ENCODE data around the gene SMCR8. TPM values are rescaled to one million over a fixed set of nuclear protein-coding genes. Genes with fewer than 3 reads are reported as not detected.
"Not testable (repeated sequence)": the region's sequence is repeated elsewhere in the genome, so short reads cannot be mapped to it uniquely, and the experiment has no call there.

SMCR8 gene
- polyA plus RNA-seq, 1 of the 3 experiments (the other 2 are of a cell fraction) = 5.6 TPM

- peaks cover 53 to 55% of the 10 kb centered on the region in 2 experiments for H3K36me3 ChIP-seq (replicated peaks in 1 of 2; ENCODE audit: control insufficient read depth in 1 of 2, insufficient read depth in 2 of 2, low read length in 1 of 2)
- TF ChIP-seq CTCF (IDR thresholded peaks at IDR 0.05) (no peak), RFX5 (IDR thresholded peaks at IDR 0.05; ENCODE audit: low read length) (no peak), FOSL2 (IDR thresholded peaks at IDR 0.05; ENCODE audit: borderline replicate concordance, low read depth) (no peak), NRF1 (IDR thresholded peaks at IDR 0.05; ENCODE audit: low read depth, low read length) (no peak), RAD21 (IDR thresholded peaks at IDR 0.05; ENCODE audit: low read length) (no peak), MEF2A (IDR thresholded peaks at IDR 0.05; ENCODE audit: borderline replicate concordance, low read depth) (no peak)
- no peak overlapping the region for H2AFZ ChIP-seq (ENCODE audit: low read depth)
- no peaks in the 10 kb centered on the region for H3F3A ChIP-seq (replicated peaks; ENCODE audit: insufficient read depth)
- ChIA-PET CTCF (interaction anchor here (0.9 kb wide), 1 partner anchor 35 kb away, joined by 3 read pairs; no protein-coding TSS in a partner anchor), POLR2A (no interaction called here)
- H3K9me2 ChIP-seq = no peaks in the 10 kb centered on the region
- no peaks in the 10 kb centered on the region for H3K27me3 ChIP-seq (ENCODE audit: insufficient read depth)
- 93% methylated on average over 10 of the region's 11 CpGs for WGBS (ENCODE audit: low lambda C conversion rate)
- no peaks in the 10 kb centered on the region for H4K20me1 ChIP-seq (ENCODE audit: insufficient read depth)
- no peak overlapping the region for H3K27ac ChIP-seq (ENCODE audit: low read depth in 2 of 2, low read length in 1 of 2)
- DNase-seq = no peak
- no peaks in the 10 kb centered on the region for H3K79me2 ChIP-seq (ENCODE audit: insufficient read depth)
- H3K4me2 ChIP-seq = no peak overlapping the region
- no peaks in the 10 kb centered on the region for H3K4me1 ChIP-seq (ENCODE audit: control insufficient read depth in 1 of 2, insufficient read depth in 2 of 2, low read depth in 1 of 2, low read length in 1 of 2)
- no peak overlapping the region for H3K9ac ChIP-seq
- no peaks in the 10 kb centered on the region for H3K9me3 ChIP-seq
- no peak overlapping the region for H3K4me3 ChIP-seq (ENCODE audit: low read depth in 2 of 2, low read length in 1 of 2)
Observed at GRCh38 chr17:18285296-18285695, 29.8 kb upstream of the SMCR8 start.

GRCh38 chr17:18291718-18292540, 23.2 kb upstream of the SMCR8 start:
- Histone ChIP-seq H4K20me1 (ENCODE audit: insufficient read depth) (no peaks in the 10 kb centered on the region), H3F3A (replicated peaks; ENCODE audit: insufficient read depth) (no peaks in the 10 kb centered on the region), H2AFZ (ENCODE audit: low read depth) (no peak overlapping the region), H3K27me3 (ENCODE audit: insufficient read depth) (no peaks in the 10 kb centered on the region), H3K4me3 (ENCODE audit: low read depth in 2 of 2, low read length in 1 of 2) (no peak overlapping the region), H3K4me1 (ENCODE audit: control insufficient read depth in 1 of 2, insufficient read depth in 2 of 2, low read depth in 1 of 2, low read length in 1 of 2) (no peaks in the 10 kb centered on the region), H3K9me3 (no peaks in the 10 kb centered on the region), H3K9me2 (no peaks in the 10 kb centered on the region), H3K79me2 (ENCODE audit: insufficient read depth) (no peaks in the 10 kb centered on the region), H3K9ac (no peak overlapping the region), H3K27ac (ENCODE audit: low read depth in 2 of 2, low read length in 1 of 2) (no peak overlapping the region), H3K36me3 (replicated peaks in 1 of 2; ENCODE audit: control insufficient read depth in 1 of 2, insufficient read depth in 2 of 2, low read length in 1 of 2) (peaks cover 22 to 47% of the 10 kb centered on the region in 2 experiments), H3K4me2 (no peak overlapping the region)
- 94% methylated on average over 15 of the region's 15 CpGs for WGBS (ENCODE audit: low lambda C conversion rate)
- DNase-seq = no peak
- CTCF ChIA-PET = interaction anchor here (0.7 kb wide), 2 partner anchors 15 to 22 kb away, joined by 3 read pairs; no protein-coding TSS in a partner anchor
- no peak for TF ChIP-seq SIN3A (IDR thresholded peaks at IDR 0.05; ENCODE audit: borderline replicate concordance, low read depth, low read length)
- TF ChIP-seq MEF2A (IDR thresholded peaks at IDR 0.05; ENCODE audit: borderline replicate concordance, low read depth) = no peak
- TF ChIP-seq MAX (IDR thresholded peaks at IDR 0.05; ENCODE audit: low read depth) = no peak
- no peak for TF ChIP-seq FOSL2 (IDR thresholded peaks at IDR 0.05; ENCODE audit: borderline replicate concordance, low read depth)
- no peak for TF ChIP-seq USF2 (IDR thresholded peaks at IDR 0.05; ENCODE audit: borderline replicate concordance, low read depth, low read length)
- no peak for TF ChIP-seq IRF3 (IDR thresholded peaks at IDR 0.05; ENCODE audit: low read depth, low read length)
- POLR2A ChIA-PET = no interaction called here

- H3K4me1 ChIP-seq (ENCODE audit: control insufficient read depth in 1 of 2, insufficient read depth in 2 of 2, low read depth in 1 of 2, low read length in 1 of 2); DNase-seq; H3F3A ChIP-seq (replicated peaks; ENCODE audit: insufficient read depth); H3K4me2 ChIP-seq; H3K9me2 ChIP-seq; H3K27me3 ChIP-seq (ENCODE audit: insufficient read depth); H4K20me1 ChIP-seq (ENCODE audit: insufficient read depth); H3K4me3 ChIP-seq (ENCODE audit: low read depth in 2 of 2, low read length in 1 of 2); H3K9me3 ChIP-seq; H3K9ac ChIP-seq; H3K79me2 ChIP-seq (ENCODE audit: insufficient read depth); H2AFZ ChIP-seq (ENCODE audit: low read depth); H3K27ac ChIP-seq (ENCODE audit: low read depth in 2 of 2, low read length in 1 of 2); CTCF ChIA-PET; POLR2A ChIA-PET: not testable (repeated sequence)
- no CpG with 5 or more reads among the region's 30 CpGs for WGBS (ENCODE audit: low lambda C conversion rate)
- peaks cover 34 to 49% of the 10 kb centered on the region in 2 experiments for H3K36me3 ChIP-seq (replicated peaks in 1 of 2; ENCODE audit: control insufficient read depth in 1 of 2, insufficient read depth in 2 of 2, low read length in 1 of 2)
Observed at GRCh38 chr17:18298061-18298460, 17.0 kb upstream of the SMCR8 start.

Data from SK-N-SH (cell line).